ENCODE data around the gene LCE1D. TPM values are rescaled to one million over a fixed set of nuclear protein-coding genes. Genes with fewer than 3 reads are reported as not detected.

The LCE1D gene
- not detected in 2 replicates for total RNA-seq

GRCh38 chr1:152796421-152796820 lies at the start of gene LCE1D:
Gene LCE1D (plus strand): TSS chr1:152796721. CDS start chr1:152797795, 1,074 bp downstream.

GRCh38 chr1:152757747-152758146 lies 38.8 kb upstream of the LCE1D start, which contains the start of gene KPRP:
Gene KPRP (plus strand): TSS chr1:152758025. CDS start chr1:152759589, 1,564 bp downstream.

GRCh38 chr1:152774875-152775274 lies 21.6 kb upstream of the LCE1D start, which contains the start of gene LCE1F:
Gene LCE1F (plus strand): TSS chr1:152775140. CDS start chr1:152776372, 1,232 bp downstream.

GRCh38 chr1:152786077-152786476 lies 10.4 kb upstream of the LCE1D start, which contains the start of gene LCE1E:
Gene LCE1E (plus strand): TSS chr1:152786257. CDS start chr1:152787300, 1,043 bp downstream.

GRCh38 chr1:152806576-152806975 lies 10.1 kb downstream of the LCE1D start, which contains the start of gene LCE1C:
Gene LCE1C (minus strand): TSS chr1:152806651. CDS start chr1:152805478, 1,173 bp downstream.

GRCh38 chr1:152811671-152812070 lies 15.2 kb downstream of the LCE1D start, which contains the start of gene LCE1B:
Gene LCE1B (plus strand): TSS chr1:152811971. CDS start chr1:152812447, 476 bp downstream.

GRCh38 chr1:152827173-152827572 lies 30.7 kb downstream of the LCE1D start, which contains the start of gene LCE1A:
Gene LCE1A (plus strand): TSS chr1:152827473. CDS start chr1:152827473, 0 bp downstream.

GRCh38 chr1:152842556-152842955 lies 46.0 kb downstream of the LCE1D start, which contains the start of gene LCE6A:
Gene LCE6A (plus strand): TSS chr1:152842856. CDS start chr1:152843521, 665 bp downstream.

Other genes with a start within 250 kb of the LCE1D start
- gene LCE3E, start 229.9 kb upstream of the LCE1D start, total RNA-seq, result not detected in 2 replicates
- not detected in 2 replicates for gene LCE3D, start 216.2 kb upstream of the LCE1D start, total RNA-seq
- not detected in 2 replicates for gene LCE3C, start 196.5 kb upstream of the LCE1D start, total RNA-seq
- not detected in 2 replicates for gene LCE3B, start 182.9 kb upstream of the LCE1D start, total RNA-seq
- gene LCE3A, start 173.6 kb upstream of the LCE1D start, total RNA-seq, result not detected in 2 replicates
- not detected in 2 replicates for gene LCE2D, start 133.3 kb upstream of the LCE1D start, total RNA-seq
- gene LCE2C, start 121.4 kb upstream of the LCE1D start, total RNA-seq, result not detected in 2 replicates
- gene LCE2B, start 110.6 kb upstream of the LCE1D start, total RNA-seq, result not detected in 2 replicates
- gene LCE2A, start 98.4 kb upstream of the LCE1D start, total RNA-seq, result 0.57 TPM in 1 of 2 replicates, not detected in the other
- gene LCE4A, start 88.6 kb upstream of the LCE1D start, total RNA-seq, result not detected in 2 replicates
- gene KPRP, start 38.7 kb upstream of the LCE1D start, total RNA-seq, result not detected in 2 replicates
- gene LCE1F, start 21.6 kb upstream of the LCE1D start, total RNA-seq, result not detected in 2 replicates
- not detected in 2 replicates for gene LCE1E, start 10.5 kb upstream of the LCE1D start, total RNA-seq
- not detected in 2 replicates for gene LCE1C, start 9.9 kb downstream of the LCE1D start, total RNA-seq
- not detected in 2 replicates for gene LCE1B, start 15.2 kb downstream of the LCE1D start, total RNA-seq
- not detected in 2 replicates for gene LCE1A, start 30.8 kb downstream of the LCE1D start, total RNA-seq
- gene LCE6A, start 46.1 kb downstream of the LCE1D start, total RNA-seq, result not detected in 2 replicates
- not detected in 2 replicates for gene LCE7A, start 63.3 kb downstream of the LCE1D start, total RNA-seq
- not detected in 2 replicates for gene SMCP, start 81.6 kb downstream of the LCE1D start, total RNA-seq
- gene IVL, start 111.8 kb downstream of the LCE1D start, total RNA-seq, result 0.14 TPM in 1 of 2 replicates, not detected in the other
- not detected in 2 replicates for gene SPRR5, start 150.5 kb downstream of the LCE1D start, total RNA-seq
- gene SPRR4, start 173.9 kb downstream of the LCE1D start, total RNA-seq, result not detected in 2 replicates
- gene SPRR1A, start 187.4 kb downstream of the LCE1D start, total RNA-seq, result not detected in 2 replicates
- not detected in 2 replicates for gene SPRR3, start 205.0 kb downstream of the LCE1D start, total RNA-seq
- gene SPRR1B, start 234.5 kb downstream of the LCE1D start, total RNA-seq, result not detected in 2 replicates
- not detected in 2 replicates for gene SPRR2D, start 244.4 kb downstream of the LCE1D start, total RNA-seq